HCT116 (cell line): ENCODE measurements around the gene SKIC8. TPM values are rescaled to one million over a fixed set of nuclear protein-coding genes. Genes with fewer than 3 reads are reported as not detected.
A peak's percentile ranks its signal among the peaks of the same experiment; 100 is the strongest.

Source experiments
- ATAC-seq: fragments of 200-7000 bp; cut with Tn5 transposase; 2 replicates; pipeline ENCODE4 v1.9.1; 2020; ENCODE audit warnings: mild to moderate bottlenecking, moderate library complexity
- BruUV-seq: library from RNA; stranded (reverse); fragments of 400-500 nt; replicated peaks from 2 replicates; lab custom pipeline; 2021; lab: Mats Ljungman, UMichigan
- CTCF ChIA-PET: fragments of 300-600 bp; sonication (Branson Sonifier 250); formaldehyde crosslinking; loops from one replicate; lab custom pipeline; 2021; ENCODE audit warnings: antibody characterized with exemption; lab: Charles Lee
- POLR2A ChIA-PET: fragments of 300-600, 350-600 bp; sonication (Branson Sonifier 250); formaldehyde crosslinking; loops from one replicate; lab custom pipeline; 2021; ENCODE audit warnings: antibody characterized with exemption; lab: Charles Lee
- RAD21 ChIA-PET, 2 experiments: fragments of 300-600 bp; sonication (Branson Sonifier 250); formaldehyde crosslinking; loops; one replicate each; lab custom pipeline; 2023; ENCODE audit warnings: low total read pairs in 2 of 2; ENCODE audit not compliant: uncharacterized antibody in 2 of 2, unreplicated experiment in 2 of 2, low non-redundant PET in 1 of 2; lab: Charles Lee
- DNase-seq: peaks from one replicate; pipeline ENCODE4 v3.0.0-alpha.2; 2010; ENCODE audit warnings: low read depth, low spot score
- H2AFZ ChIP-seq: fragments of 200-600 bp; shearing (Covaris generic), sonication (generic); 2 replicates; pipeline ENCODE4 v1.6.1; 2017; ENCODE audit warnings: low read depth, mixed run types, mixed read lengths, antibody characterized with exemption, low read length; ENCODE audit not compliant: poor library complexity, severe bottlenecking
- H3K27ac ChIP-seq: 2 replicates; pipeline ENCODE4 v1.5.1; 2012; ENCODE audit warnings: low read depth, low read length
- H3K27me3 ChIP-seq: fragments of 200-600 bp; sonication (generic); 2 replicates; pipeline ENCODE4 v1.6.1; 2016; ENCODE audit warnings: mixed run types, low read length, mixed read lengths; ENCODE audit not compliant: insufficient read depth
- H3K36me3 ChIP-seq, 2 experiments: fragments of 200-500 bp in 1 of 2; fragments of 200-600 bp in 1 of 2; sonication (Bioruptor generic) in 1 of 2; sonication (generic) in 1 of 2; 2 replicates each; pipeline versions ENCODE4 v1.5.1 to v1.6.1; 2014 to 2016; ENCODE audit warnings: low read length in 2 of 2, inconsistent platforms in 1 of 2, mixed read lengths in 1 of 2, mixed run types in 1 of 2; ENCODE audit not compliant: insufficient read depth in 2 of 2, control insufficient read depth in 1 of 2
- H3K4me1 ChIP-seq, 2 experiments: fragments of 200-600 bp in 1 of 2; sonication (generic) in 1 of 2; 2 replicates each; pipeline versions ENCODE4 v1.5.1 to v1.6.1; 2012 to 2017; ENCODE audit warnings: low read length in 2 of 2, inconsistent platforms in 1 of 2, mild to moderate bottlenecking in 1 of 2, mixed read lengths in 1 of 2, mixed run types in 1 of 2, moderate library complexity in 1 of 2; ENCODE audit not compliant: insufficient read depth in 2 of 2, control insufficient read depth in 1 of 2
- H3K4me2 ChIP-seq: fragments of 200-600 bp; sonication (generic); 2 replicates; pipeline ENCODE4 v1.6.1; 2017; ENCODE audit warnings: mixed run types, low read length, mixed read lengths
- H3K4me3 ChIP-seq, 2 experiments: fragments of 200-600 bp in 1 of 2; sonication (generic) in 1 of 2; replicated peaks in 1 of 2; 2 replicates each; pipeline ENCODE4 v1.5.1; 2011 to 2016; ENCODE audit warnings: low read length in 2 of 2, control low read depth in 1 of 2, low read depth in 1 of 2, mild to moderate bottlenecking in 1 of 2, mixed read lengths in 1 of 2, mixed run types in 1 of 2
- H3K79me2 ChIP-seq: fragments of 200-600 bp; sonication (generic); 2 replicates; pipeline ENCODE4 v1.6.1; 2017; ENCODE audit warnings: mild to moderate bottlenecking, mixed run types, low read length, moderate library complexity, mixed read lengths; ENCODE audit not compliant: insufficient read depth
- H3K9ac ChIP-seq: fragments of 200-600 bp; sonication (generic); 2 replicates; pipeline ENCODE4 v1.6.1; 2016; ENCODE audit warnings: low read length, mixed read lengths
- H3K9me2 ChIP-seq: fragments of 200-600 bp; sonication (generic), shearing (Covaris generic); 2 replicates; pipeline ENCODE4 v1.6.1; 2017; ENCODE audit warnings: mixed run types, mild to moderate bottlenecking, moderate library complexity; ENCODE audit not compliant: insufficient read depth
- H3K9me3 ChIP-seq, 2 experiments: fragments of 200-500 bp in 1 of 2; fragments of 200-600 bp in 1 of 2; sonication (Bioruptor generic) in 1 of 2; sonication (generic) in 1 of 2; 2 replicates each; pipeline ENCODE4 v1.6.1; 2014 to 2017; ENCODE audit warnings: low read length in 2 of 2, mixed read lengths in 2 of 2, inconsistent platforms in 1 of 2, low read depth in 1 of 2, mild to moderate bottlenecking in 1 of 2, mixed run types in 1 of 2, moderate library complexity in 1 of 2; ENCODE audit not compliant: control insufficient read depth in 1 of 2, insufficient read depth in 1 of 2
- H4K20me1 ChIP-seq: fragments of 200-600 bp; sonication (generic), shearing (Covaris generic); 2 replicates; pipeline ENCODE4 v1.6.1; 2017; ENCODE audit warnings: mixed run types, mild to moderate bottlenecking, moderate library complexity; ENCODE audit not compliant: insufficient read depth
- CBX3 ChIP-seq: IDR thresholded peaks from 2 replicates; pipeline ENCODE4 v1.6.1; 2012; ENCODE audit warnings: low read depth
- EGR1 ChIP-seq: IDR thresholded peaks from 2 replicates; pipeline ENCODE4 v1.6.1; 2012; ENCODE audit warnings: low read depth
- ELF1 ChIP-seq: IDR thresholded peaks from 2 replicates; pipeline ENCODE4 v1.6.1; 2012; ENCODE audit warnings: low read depth, borderline replicate concordance
- EZH2 ChIP-seq: fragments of 200-600 bp; sonication (generic); IDR thresholded peaks from 2 replicates; pipeline ENCODE4 v1.6.1; 2017; ENCODE audit warnings: antibody characterized with exemption, mixed run types
- FOSL1 ChIP-seq: IDR thresholded peaks from 2 replicates; pipeline ENCODE4 v1.6.1; 2012; ENCODE audit warnings: low read depth
- JUND ChIP-seq: IDR thresholded peaks from 2 replicates; pipeline ENCODE4 v1.6.1; 2012
- POLR2A ChIP-seq: IDR thresholded peaks from 2 replicates; pipeline ENCODE4 v1.7.0; 2011; ENCODE audit warnings: borderline replicate concordance; ENCODE audit not compliant: insufficient read depth, insufficient read length; ENCODE audit errors: extremely low read depth
- POLR2AphosphoS5 ChIP-seq: IDR thresholded peaks from 2 replicates; pipeline ENCODE4 v1.6.1; 2011; ENCODE audit warnings: mild to moderate bottlenecking, low read depth, low read length, moderate library complexity
- SIN3A ChIP-seq: IDR thresholded peaks from 2 replicates; pipeline ENCODE4 v1.6.1; 2012; ENCODE audit warnings: low read depth
- YY1 ChIP-seq: IDR thresholded peaks from 2 replicates; pipeline ENCODE4 v1.6.1; 2011; ENCODE audit warnings: low read length, low read depth, moderate library complexity, mild to moderate bottlenecking; ENCODE audit not compliant: insufficient replicate concordance; ENCODE audit errors: extremely low read depth
- intact Hi-C: fragments of 100-400 bp; cut with micrococcal nuclease; formaldehyde crosslinking; loops from 2 replicates; pipeline ENCODE4 v1.10.0; 2022
- total RNA-seq: library from RNA; stranded (reverse); gene quantifications from one replicate; pipeline ENCODE4 v1.2.1, GENCODE V29; 2021; ENCODE audit not compliant: unreplicated experiment
- TF ChIP-seq, protein P1 (sequence below): IDR thresholded peaks from 2 replicates; pipeline ENCODE4 v1.6.1; 2011; ENCODE audit warnings: mild to moderate bottlenecking, low read length, moderate library complexity; ENCODE audit not compliant: insufficient replicate concordance; ENCODE audit errors: extremely low read depth
- TF ChIP-seq, protein P2 (sequence below): IDR thresholded peaks from 2 replicates; pipeline ENCODE4 v1.6.1; 2012; ENCODE audit warnings: low read depth

Gene SKIC8
- total RNA-seq, 1 experiment from 2014 or later = 57.1 TPM

DNA sequence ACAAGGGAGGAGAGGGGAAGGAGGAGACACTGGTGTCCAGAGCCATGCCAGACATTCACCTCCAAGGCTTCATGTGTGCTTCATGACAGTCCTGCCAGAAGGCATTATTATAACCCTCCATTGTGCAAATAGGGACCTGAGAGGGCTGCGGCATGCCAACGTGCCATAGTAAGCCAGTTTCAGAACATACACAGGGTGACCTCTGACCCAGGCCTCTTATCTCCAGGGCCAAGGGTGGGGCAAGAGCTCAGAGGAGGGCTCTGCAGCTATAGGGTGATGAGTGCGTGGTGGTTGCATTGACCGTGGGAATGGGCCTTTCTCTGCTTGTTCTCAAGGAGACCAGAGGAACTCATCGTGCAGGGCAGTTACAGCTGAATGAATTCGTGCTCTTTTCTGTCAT lies 55.3 kb downstream of the SKIC8 start (continued):
- TF ChIP-seq, protein P1, sequence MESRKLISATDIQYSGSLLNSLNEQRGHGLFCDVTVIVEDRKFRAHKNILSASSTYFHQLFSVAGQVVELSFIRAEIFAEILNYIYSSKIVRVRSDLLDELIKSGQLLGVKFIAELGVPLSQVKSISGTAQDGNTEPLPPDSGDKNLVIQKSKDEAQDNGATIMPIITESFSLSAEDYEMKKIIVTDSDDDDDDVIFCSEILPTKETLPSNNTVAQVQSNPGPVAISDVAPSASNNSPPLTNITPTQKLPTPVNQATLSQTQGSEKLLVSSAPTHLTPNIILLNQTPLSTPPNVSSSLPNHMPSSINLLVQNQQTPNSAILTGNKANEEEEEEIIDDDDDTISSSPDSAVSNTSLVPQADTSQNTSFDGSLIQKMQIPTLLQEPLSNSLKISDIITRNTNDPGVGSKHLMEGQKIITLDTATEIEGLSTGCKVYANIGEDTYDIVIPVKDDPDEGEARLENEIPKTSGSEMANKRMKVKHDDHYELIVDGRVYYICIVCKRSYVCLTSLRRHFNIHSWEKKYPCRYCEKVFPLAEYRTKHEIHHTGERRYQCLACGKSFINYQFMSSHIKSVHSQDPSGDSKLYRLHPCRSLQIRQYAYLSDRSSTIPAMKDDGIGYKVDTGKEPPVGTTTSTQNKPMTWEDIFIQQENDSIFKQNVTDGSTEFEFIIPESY = no peak
- TF ChIP-seq, protein P2, sequence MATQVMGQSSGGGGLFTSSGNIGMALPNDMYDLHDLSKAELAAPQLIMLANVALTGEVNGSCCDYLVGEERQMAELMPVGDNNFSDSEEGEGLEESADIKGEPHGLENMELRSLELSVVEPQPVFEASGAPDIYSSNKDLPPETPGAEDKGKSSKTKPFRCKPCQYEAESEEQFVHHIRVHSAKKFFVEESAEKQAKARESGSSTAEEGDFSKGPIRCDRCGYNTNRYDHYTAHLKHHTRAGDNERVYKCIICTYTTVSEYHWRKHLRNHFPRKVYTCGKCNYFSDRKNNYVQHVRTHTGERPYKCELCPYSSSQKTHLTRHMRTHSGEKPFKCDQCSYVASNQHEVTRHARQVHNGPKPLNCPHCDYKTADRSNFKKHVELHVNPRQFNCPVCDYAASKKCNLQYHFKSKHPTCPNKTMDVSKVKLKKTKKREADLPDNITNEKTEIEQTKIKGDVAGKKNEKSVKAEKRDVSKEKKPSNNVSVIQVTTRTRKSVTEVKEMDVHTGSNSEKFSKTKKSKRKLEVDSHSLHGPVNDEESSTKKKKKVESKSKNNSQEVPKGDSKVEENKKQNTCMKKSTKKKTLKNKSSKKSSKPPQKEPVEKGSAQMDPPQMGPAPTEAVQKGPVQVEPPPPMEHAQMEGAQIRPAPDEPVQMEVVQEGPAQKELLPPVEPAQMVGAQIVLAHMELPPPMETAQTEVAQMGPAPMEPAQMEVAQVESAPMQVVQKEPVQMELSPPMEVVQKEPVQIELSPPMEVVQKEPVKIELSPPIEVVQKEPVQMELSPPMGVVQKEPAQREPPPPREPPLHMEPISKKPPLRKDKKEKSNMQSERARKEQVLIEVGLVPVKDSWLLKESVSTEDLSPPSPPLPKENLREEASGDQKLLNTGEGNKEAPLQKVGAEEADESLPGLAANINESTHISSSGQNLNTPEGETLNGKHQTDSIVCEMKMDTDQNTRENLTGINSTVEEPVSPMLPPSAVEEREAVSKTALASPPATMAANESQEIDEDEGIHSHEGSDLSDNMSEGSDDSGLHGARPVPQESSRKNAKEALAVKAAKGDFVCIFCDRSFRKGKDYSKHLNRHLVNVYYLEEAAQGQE = no peak
- TF ChIP-seq FOSL1 = no peak
- no peak for TF ChIP-seq YY1
- TF ChIP-seq POLR2A = no peak

DNA sequence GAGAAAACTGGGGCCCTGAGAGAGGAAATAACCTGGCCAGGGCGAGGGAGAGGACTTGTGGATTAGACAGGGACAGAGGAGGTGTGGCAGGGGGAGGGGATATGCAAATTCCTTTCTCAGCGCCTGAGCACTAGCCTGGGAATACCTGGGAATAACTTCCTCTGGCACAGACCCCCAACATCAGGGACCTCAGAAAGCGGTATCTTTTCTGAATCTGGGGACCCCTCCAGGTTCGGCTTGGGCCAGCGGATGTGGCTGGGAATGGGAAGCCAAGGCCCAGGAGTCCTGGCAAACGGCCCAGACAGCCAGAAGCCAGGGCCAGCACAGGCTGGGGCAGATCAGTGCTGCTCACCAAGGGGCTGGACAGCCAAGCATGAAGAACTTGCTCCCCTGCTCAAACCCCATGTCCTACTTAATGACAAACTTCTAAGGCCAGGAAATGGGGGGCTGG lies 55.9 kb downstream of the SKIC8 start:
- ATAC-seq = no peak
- H2AFZ ChIP-seq = peak overlapping the region; percentile 28
- no peak overlapping the region for H3K4me3 ChIP-seq
- no peaks in the 10 kb centered on the region for H4K20me1 ChIP-seq
- H3K9me3 ChIP-seq = no peaks in the 10 kb centered on the region
- H3K4me1 ChIP-seq = peaks cover 2 to 4% of the 10 kb centered on the region in 2 experiments; a peak in 2 of 4 replicates
- ChIA-PET CTCF (interaction anchor here (1.0 to 1.3 kb wide), 2 partner anchors 48 to 67 kb away, joined by 3 to 7 read pairs; no protein-coding TSS in a partner anchor), RAD21 (no interaction called here), POLR2A (no interaction called here)
- H3K9ac ChIP-seq = no peak overlapping the region
- BruUV-seq = no TSS peak
- H3K9me2 ChIP-seq = no peaks in the 10 kb centered on the region
- no peak overlapping the region for H3K4me2 ChIP-seq
- H3K27ac ChIP-seq = no peak overlapping the region
- no peak for DNase-seq
- no peaks in the 10 kb centered on the region for H3K79me2 ChIP-seq
- intact Hi-C loops = no loop called here
- H3K36me3 ChIP-seq = no peaks in the 10 kb centered on the region
- no peaks in the 10 kb centered on the region for H3K27me3 ChIP-seq
- TF ChIP-seq ELF1 = no peak
- TF ChIP-seq POLR2A = no peak
- no peak for TF ChIP-seq FOSL1
- no peak for TF ChIP-seq EGR1
- no peak for TF ChIP-seq YY1
- TF ChIP-seq SIN3A = no peak
- no peak for TF ChIP-seq CBX3
- TF ChIP-seq, protein P2 = no peak
- TF ChIP-seq, protein P1 = no peak
- no peak for TF ChIP-seq JUND
- TF ChIP-seq POLR2AphosphoS5 = no peak
- TF ChIP-seq EZH2 = no peak
